AG09319 (cell line): ENCODE measurements around the gene ARFRP1.

Experiments
- DNase-seq: peaks from one replicate; pipeline ENCODE4 v3.0.0-alpha.2; 2010; ENCODE audit warnings: low read depth; ENCODE audit errors: extremely low read depth
- TF ChIP-seq, protein P1 (sequence below): IDR thresholded peaks from 2 replicates; pipeline ENCODE4 v1.5.1; 2011; ENCODE audit warnings: low read depth, mild to moderate bottlenecking, inconsistent platforms, low read length, moderate library complexity

Gene ARFRP1

DNA sequence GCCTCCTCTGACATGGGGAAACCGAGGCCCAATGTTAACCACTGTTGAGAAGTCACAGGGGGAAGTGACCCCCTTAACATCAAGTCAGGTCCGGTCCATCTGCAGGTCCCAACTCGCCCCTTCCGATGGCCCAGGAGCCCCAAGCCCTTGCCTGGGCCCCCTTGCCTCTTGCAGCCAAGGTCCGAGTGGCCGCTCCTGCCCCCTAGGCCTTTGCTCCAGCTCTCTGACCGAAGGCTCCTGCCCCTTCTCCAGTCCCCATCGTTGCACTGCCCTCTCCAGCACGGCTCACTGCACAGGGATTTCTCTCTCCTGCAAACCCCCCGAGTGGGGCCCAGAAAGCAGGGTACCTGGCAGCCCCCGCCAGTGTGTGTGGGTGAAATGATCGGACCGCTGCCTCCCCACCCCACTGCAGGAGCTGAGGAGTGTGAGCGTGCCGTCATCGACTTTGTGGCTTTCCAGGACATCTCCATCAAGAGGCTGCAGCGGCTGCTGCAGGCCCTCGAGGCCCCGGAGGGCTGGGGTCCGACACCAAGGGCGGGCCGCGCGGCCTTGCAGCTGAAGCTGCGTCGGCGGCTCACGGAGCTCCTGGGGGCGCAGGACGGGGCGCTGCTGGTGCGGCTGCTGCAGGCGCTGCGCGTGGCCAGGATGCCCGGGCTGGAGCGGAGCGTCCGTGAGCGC lies 9.8 kb downstream of the ARFRP1 start:
- no peak for DNase-seq
- TF ChIP-seq, protein P1, sequence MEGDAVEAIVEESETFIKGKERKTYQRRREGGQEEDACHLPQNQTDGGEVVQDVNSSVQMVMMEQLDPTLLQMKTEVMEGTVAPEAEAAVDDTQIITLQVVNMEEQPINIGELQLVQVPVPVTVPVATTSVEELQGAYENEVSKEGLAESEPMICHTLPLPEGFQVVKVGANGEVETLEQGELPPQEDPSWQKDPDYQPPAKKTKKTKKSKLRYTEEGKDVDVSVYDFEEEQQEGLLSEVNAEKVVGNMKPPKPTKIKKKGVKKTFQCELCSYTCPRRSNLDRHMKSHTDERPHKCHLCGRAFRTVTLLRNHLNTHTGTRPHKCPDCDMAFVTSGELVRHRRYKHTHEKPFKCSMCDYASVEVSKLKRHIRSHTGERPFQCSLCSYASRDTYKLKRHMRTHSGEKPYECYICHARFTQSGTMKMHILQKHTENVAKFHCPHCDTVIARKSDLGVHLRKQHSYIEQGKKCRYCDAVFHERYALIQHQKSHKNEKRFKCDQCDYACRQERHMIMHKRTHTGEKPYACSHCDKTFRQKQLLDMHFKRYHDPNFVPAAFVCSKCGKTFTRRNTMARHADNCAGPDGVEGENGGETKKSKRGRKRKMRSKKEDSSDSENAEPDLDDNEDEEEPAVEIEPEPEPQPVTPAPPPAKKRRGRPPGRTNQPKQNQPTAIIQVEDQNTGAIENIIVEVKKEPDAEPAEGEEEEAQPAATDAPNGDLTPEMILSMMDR = no peak

- no peak for DNase-seq
- TF ChIP-seq, protein P1 = no peak
Observed at GRCh38 chr20:63697357-63697867, 10.4 kb downstream of the ARFRP1 start.

DNA sequence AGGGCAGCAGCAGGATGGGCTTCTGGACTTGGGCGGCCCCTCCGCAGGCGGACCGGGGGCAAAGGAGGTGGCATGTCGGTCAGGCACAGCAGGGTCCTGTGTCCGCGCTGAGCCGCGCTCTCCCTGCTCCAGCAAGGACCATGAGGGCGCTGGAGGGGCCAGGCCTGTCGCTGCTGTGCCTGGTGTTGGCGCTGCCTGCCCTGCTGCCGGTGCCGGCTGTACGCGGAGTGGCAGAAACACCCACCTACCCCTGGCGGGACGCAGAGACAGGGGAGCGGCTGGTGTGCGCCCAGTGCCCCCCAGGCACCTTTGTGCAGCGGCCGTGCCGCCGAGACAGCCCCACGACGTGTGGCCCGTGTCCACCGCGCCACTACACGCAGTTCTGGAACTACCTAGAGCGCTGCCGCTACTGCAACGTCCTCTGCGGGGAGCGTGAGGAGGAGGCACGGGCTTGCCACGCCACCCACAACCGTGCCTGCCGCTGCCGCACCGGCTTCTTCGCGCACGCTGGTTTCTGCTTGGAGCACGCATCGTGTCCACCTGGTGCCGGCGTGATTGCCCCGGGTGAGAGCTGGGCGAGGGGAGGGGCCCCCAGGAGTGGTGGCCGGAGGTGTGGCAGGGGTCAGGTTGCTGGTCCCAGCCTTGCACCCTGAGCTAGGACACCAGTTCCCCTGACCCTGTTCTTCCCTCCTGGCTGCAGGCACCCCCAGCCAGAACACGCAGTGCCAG lies 11.0 kb downstream of the ARFRP1 start, which contains the start of gene TNFRSF6B:
TNFRSF6B (plus strand) TSS at position 25 of the 729 bp plus-strand sequence; CDS start at position 141, 116 bp downstream.
- TF ChIP-seq, protein P1 = no peak
- no peak for DNase-seq

GRCh38 chr20:63696306-63696627 lies 11.5 kb downstream of the ARFRP1 start:
- TF ChIP-seq, protein P1 = no peak
- DNase-seq = no peak

DNA sequence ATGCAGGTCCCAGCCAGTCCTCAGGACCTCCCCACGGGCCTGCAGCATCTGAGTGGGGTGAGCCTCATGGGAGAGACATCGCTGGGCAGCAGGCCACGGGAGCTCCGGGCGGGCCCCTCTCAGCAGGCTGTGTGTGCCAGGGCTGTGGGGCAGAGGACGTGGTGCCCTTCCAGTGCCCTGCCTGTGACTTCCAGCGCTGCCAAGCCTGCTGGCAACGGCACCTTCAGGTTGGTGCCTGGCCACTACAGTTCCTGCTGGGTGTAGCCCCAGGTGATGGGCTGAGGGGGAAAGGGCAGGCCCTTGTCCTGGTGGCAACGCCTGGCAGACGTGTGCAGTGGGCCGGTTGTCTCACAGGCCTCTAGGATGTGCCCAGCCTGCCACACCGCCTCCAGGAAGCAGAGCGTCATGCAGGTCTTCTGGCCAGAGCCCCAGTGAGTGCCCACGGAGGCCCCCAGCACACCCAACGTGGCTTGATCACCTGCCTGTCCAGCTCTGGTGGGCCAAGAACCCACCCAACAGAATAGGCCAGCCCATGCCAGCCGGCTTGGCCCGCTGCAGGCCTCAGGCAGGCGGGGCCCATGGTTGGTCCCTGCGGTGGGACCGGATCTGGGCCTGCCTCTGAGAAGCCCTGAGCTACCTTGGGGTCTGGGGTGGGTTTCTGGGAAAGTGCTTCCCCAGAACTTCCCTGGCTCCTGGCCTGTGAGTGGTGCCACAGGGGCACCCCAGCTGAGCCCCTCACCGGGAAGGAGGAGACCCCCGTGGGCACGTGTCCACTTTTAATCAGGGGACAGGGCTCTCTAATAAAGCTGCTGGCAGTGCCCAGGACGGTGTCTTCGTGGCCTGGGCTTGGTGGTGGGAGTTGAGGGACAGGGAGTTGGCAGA lies 12.1 kb downstream of the ARFRP1 start:
- TF ChIP-seq, protein P1 = no peak

GRCh38 chr20:63694584-63695423 lies 13.0 kb downstream of the ARFRP1 start:
- TF ChIP-seq, protein P1 = no peak

More for the DNA sequence above, 12.1 kb downstream of the ARFRP1 start:
- no peak for DNase-seq

More at GRCh38 chr20:63694584-63695423, 13.0 kb downstream of the ARFRP1 start:
- no peak for DNase-seq
